GM23338 (cell line): ENCODE results near the gene SLC4A8. TPM values are rescaled to one million over a fixed set of nuclear protein-coding genes. Genes with fewer than 3 reads are reported as not detected.

Experiments
- ATAC-seq: fragments of 200-7000 bp; cut with Tn5 transposase; 3 replicates; pipeline ENCODE4 v1.9.1; 2020
- DNase-seq: peaks from one replicate; pipeline ENCODE4 v3.0.0-alpha.2; 2015; ENCODE audit warnings: low spot score
- H2AFZ ChIP-seq: fragments of 200-600 bp; sonication (generic); 2 replicates; pipeline ENCODE4 v1.8.0; 2016; ENCODE audit warnings: antibody characterized with exemption, mild to moderate bottlenecking, moderate library complexity
- H3F3A ChIP-seq: fragments of 200-600 bp; sonication (generic); replicated peaks from 2 replicates; pipeline ENCODE4 v1.8.0; 2017; ENCODE audit warnings: antibody characterized with exemption, mixed run types, low read depth
- H3K27ac ChIP-seq: fragments of 200-600 bp; sonication (generic); 2 replicates; pipeline ENCODE4 v1.6.1; 2016; ENCODE audit warnings: low read depth
- H3K27me3 ChIP-seq: fragments of 200-600 bp; sonication (generic); 2 replicates; pipeline ENCODE4 v1.8.0; 2016; ENCODE audit warnings: mild to moderate bottlenecking, mixed run types, moderate library complexity; ENCODE audit not compliant: insufficient read depth
- H3K36me3 ChIP-seq: fragments of 200-600 bp; sonication (generic); 2 replicates; pipeline ENCODE4 v1.8.0; 2016; ENCODE audit warnings: mild to moderate bottlenecking; ENCODE audit not compliant: insufficient read depth
- H3K4me1 ChIP-seq: fragments of 200-600 bp; sonication (generic); 2 replicates; pipeline ENCODE4 v1.8.0; 2016; ENCODE audit warnings: mild to moderate bottlenecking, moderate library complexity; ENCODE audit not compliant: insufficient read depth
- H3K4me2 ChIP-seq: fragments of 200-600 bp; sonication (generic); 2 replicates; pipeline ENCODE4 v1.7.1; 2017; ENCODE audit warnings: mixed run types
- H3K4me3 ChIP-seq: fragments of 200-600 bp; sonication (generic); 2 replicates; pipeline ENCODE4 v1.6.1; 2016; ENCODE audit warnings: mixed run types
- H3K79me2 ChIP-seq: fragments of 200-600 bp; sonication (generic); replicated peaks from 2 replicates; pipeline ENCODE4 v1.8.0; 2017; ENCODE audit warnings: mild to moderate bottlenecking; ENCODE audit not compliant: insufficient read depth
- H3K9me2 ChIP-seq: fragments of 200-600 bp; sonication (generic); 2 replicates; pipeline ENCODE4 v1.8.0; 2017; ENCODE audit not compliant: insufficient read depth
- H4K20me1 ChIP-seq: fragments of 200-600 bp; sonication (generic); replicated peaks from 2 replicates; pipeline ENCODE4 v1.8.0; 2017; ENCODE audit warnings: mild to moderate bottlenecking; ENCODE audit not compliant: insufficient read depth
- H3K27ac Mint-ChIP-seq: 2 replicates; pipeline ENCODE4 v1.8.0; 2020; ENCODE audit warnings: inconsistent platforms, mild to moderate bottlenecking, moderate library complexity, mixed read lengths
- H3K27me3 Mint-ChIP-seq: 3 replicates; pipeline ENCODE4 v1.8.0; 2022; ENCODE audit warnings: low read depth, mild to moderate bottlenecking, moderate library complexity, mixed read lengths, inconsistent platforms; ENCODE audit not compliant: insufficient read depth, poor library complexity
- H3K36me3 Mint-ChIP-seq: 3 replicates; pipeline ENCODE4 v1.8.0; 2021; ENCODE audit warnings: low read depth, mild to moderate bottlenecking, inconsistent platforms, moderate library complexity, mixed read lengths
- H3K4me1 Mint-ChIP-seq: 3 replicates; pipeline ENCODE4 v1.8.0; 2020; ENCODE audit warnings: mild to moderate bottlenecking, inconsistent platforms, mixed read lengths
- H3K4me3 Mint-ChIP-seq: 3 replicates; pipeline ENCODE4 v1.8.0; 2021; ENCODE audit warnings: moderate library complexity, mild to moderate bottlenecking, inconsistent platforms, mixed read lengths
- H3K9me3 Mint-ChIP-seq: 3 replicates; pipeline ENCODE4 v1.8.0; 2020; ENCODE audit warnings: moderate library complexity, mild to moderate bottlenecking, inconsistent platforms, mixed read lengths
- CTCF ChIP-seq, 2 experiments: fragments of 200-600 bp in 1 of 2; sonication (generic) in 1 of 2; conservative IDR thresholded peaks; 2 replicates each; pipeline versions ENCODE4 v1.5.1 to v1.6.1; 2016 to 2017; ENCODE audit warnings: antibody characterized with exemption in 2 of 2, low read depth in 2 of 2, mild to moderate bottlenecking in 2 of 2, moderate library complexity in 1 of 2
- EZH2 ChIP-seq: fragments of 200-600 bp; sonication (generic); IDR thresholded peaks from one replicate; pipeline ENCODE4 v1.8.0; 2017; ENCODE audit warnings: antibody characterized with exemption, mild to moderate bottlenecking, low read depth; ENCODE audit not compliant: unreplicated experiment
- EZH2phosphoT487 ChIP-seq: fragments of 200-600 bp; sonication (generic); IDR thresholded peaks from one replicate; pipeline ENCODE4 v1.8.1; 2018; ENCODE audit warnings: antibody characterized with exemption; ENCODE audit not compliant: unreplicated experiment
- NANOG ChIP-seq: IDR thresholded peaks from 2 replicates; pipeline ENCODE4 v1.6.1; 2016; ENCODE audit warnings: antibody characterized with exemption, borderline replicate concordance
- ZNF462 ChIP-seq: fragments of 250-450 bp; sonication (Bioruptor Pico); IDR thresholded peaks from 2 replicates; pipeline ENCODE4 v1.5.0; 2020; ENCODE audit warnings: mild to moderate bottlenecking, moderate library complexity
- polyA plus RNA-seq: library from polyadenylated mRNA; unstranded; fragments of >200 nt; fragmentation: Nextera tagmentation; extraction: Ambion mirVana; gene quantifications from 2 replicates; pipeline ENCODE4 v1.2.1, GENCODE V29; 2016
- total RNA-seq: library from RNA; depleted of rRNA; stranded (reverse); fragments of >200 nt; shearing (Covaris generic); gene quantifications from 2 replicates; pipeline ENCODE4 v1.2.3, GENCODE V29; 2014

SLC4A8 gene
- total and polyA plus RNA-seq, 2 experiments from 2014 or later: 7.6 to 9.2 TPM

- no peak for TF ChIP-seq ZNF462
- TF ChIP-seq EZH2: no peak
- no peak for TF ChIP-seq NANOG
Measured at GRCh38 chr12:51407604-51408003, 17.0 kb upstream of the SLC4A8 start (continued).

- no peaks in the 10 kb centered on the region for H3K9me2 ChIP-seq
- H4K20me1 ChIP-seq: no peaks in the 10 kb centered on the region; the same call in 1 of the 2 replicates
- H3K4me2 ChIP-seq: no peak overlapping the region
- no peaks in the 10 kb centered on the region for H3K36me3 ChIP-seq
- H3K27ac ChIP-seq: no peak overlapping the region
- DNase-seq (peak; percentile 21), ATAC-seq (no peak)
- H3K4me1 Mint-ChIP-seq: peaks cover 7% of the 10 kb centered on the region; the same call in 1 of the 3 replicates
- TF ChIP-seq EZH2phosphoT487: no peak
- peak in 1 of 2 experiments; percentile 13; a peak in 1 of 4 replicates for TF ChIP-seq CTCF (conservative IDR thresholded peaks at IDR 0.05; ENCODE audit: low read depth in 2 of 2)
- H3K4me3 ChIP-seq: no peak overlapping the region
- no peaks in the 10 kb centered on the region for H3K27me3 ChIP-seq
- no peak overlapping the region for H3K27ac Mint-ChIP-seq
- no peaks in the 10 kb centered on the region for H3K36me3 Mint-ChIP-seq
- H2AFZ ChIP-seq: no peak overlapping the region
- H3K4me1 ChIP-seq: no peaks in the 10 kb centered on the region
- H3F3A ChIP-seq: no peaks in the 10 kb centered on the region
- no peaks in the 10 kb centered on the region for H3K79me2 ChIP-seq
- no peaks in the 10 kb centered on the region for H3K9me3 Mint-ChIP-seq
- H3K4me3 Mint-ChIP-seq: no peak overlapping the region
- H3K27me3 Mint-ChIP-seq: peaks cover 3% of the 10 kb centered on the region
Measured at GRCh38 chr12:51409846-51410245, 14.8 kb upstream of the SLC4A8 start.
